Adipose tissue (tissue), 3 donors: ENCODE results near the gene RBMS1. TPM values are rescaled to one million over a fixed set of nuclear protein-coding genes. Genes with fewer than 3 reads are reported as not detected.

Experiments
- H3K27ac ChIP-seq: one replicate; pipeline ENCODE4 v1.5.1; 2013; ENCODE audit warnings: low read depth, low read length
- WGBS, 3 donors: extraction: QIAGEN DNeasy Blood & Tissue Kit; methylation state at CpG; one replicate each; pipeline ENCODE4 v1.1.7; 2013; 5-methylcytosine and 5-hydroxymethylcytosine counted together
- polyA plus RNA-seq, 3 donors: library from polyadenylated mRNA; stranded (reverse); fragments of 200-250 nt; gene quantifications; one replicate each; pipeline ENCODE4 v1.2.3, GENCODE V29; 2013
- donor health status: healthy with polysubstance abuse.
- donor health status: Bipolar disorder and iron deficiency.
- donor health status: healthy.

The RBMS1 gene
- polyA plus RNA-seq, 3 donors: 8.5 to 75.7 (median 67.0) TPM

GRCh38 chr2:160308915-160309314, 184.7 kb downstream of the RBMS1 start:
- 91 to 96% (median 92%) methylated on average over 5 of the region's 5 CpGs for WGBS, 3 donors
- H3K27ac ChIP-seq: no peak overlapping the region

GRCh38 chr2:160308476-160308875, 185.1 kb downstream of the RBMS1 start:
- no peak overlapping the region for H3K27ac ChIP-seq
- WGBS, 3 donors: 97 to 98% (median 97%) methylated on average over 3 of the region's 3 CpGs

- no peak overlapping the region for H3K27ac ChIP-seq
- WGBS, 3 donors: 67 to 85% (median 67%) methylated on average over 10 of the region's 10 CpGs
These were observed 186.6 kb downstream of the RBMS1 start for GRCh38 chr2:160306985-160307384.

- 69 to 95% (median 74%) methylated on average over 4 of the region's 4 CpGs for WGBS, 3 donors
- H3K27ac ChIP-seq: no peak overlapping the region
These were observed 188.4 kb downstream of the RBMS1 start for GRCh38 chr2:160305081-160305750.

- WGBS, 3 donors: 80 to 89% (median 87%) methylated on average over 3 of the region's 3 CpGs
- no peak overlapping the region for H3K27ac ChIP-seq
These were observed 190.1 kb downstream of the RBMS1 start for GRCh38 chr2:160303527-160303926.

GRCh38 chr2:160303076-160303475, 190.5 kb downstream of the RBMS1 start:
- 77 to 83% (median 79%) methylated on average over 2 of the region's 2 CpGs for WGBS, 3 donors
- no peak overlapping the region for H3K27ac ChIP-seq

GRCh38 chr2:160301420-160301819, 192.2 kb downstream of the RBMS1 start:
- H3K27ac ChIP-seq: no peak overlapping the region
- WGBS, 3 donors: 86 to 90% (median 88%) methylated on average over 2 of the region's 2 CpGs

- WGBS, 3 donors: 83 to 86% (median 85%) methylated on average over 1 of the region's 1 CpG
- no peak overlapping the region for H3K27ac ChIP-seq
These were observed 193.4 kb downstream of the RBMS1 start for GRCh38 chr2:160300203-160300602.

GRCh38 chr2:160299540-160299939, 194.1 kb downstream of the RBMS1 start:
- 73 to 94% (median 76%) methylated on average over 3 of the region's 3 CpGs for WGBS, 3 donors
- no peak overlapping the region for H3K27ac ChIP-seq

- WGBS, 3 donors: 94 to 100% (median 100%) methylated on average over 1 of the region's 1 CpG
These were observed 194.6 kb downstream of the RBMS1 start for GRCh38 chr2:160298960-160299359.

GRCh38 chr2:160295519-160296207, 197.9 kb downstream of the RBMS1 start:
- WGBS, 3 donors: 88 to 91% (median 91%) methylated on average over 7 of the region's 7 CpGs
- no peak overlapping the region for H3K27ac ChIP-seq

More at GRCh38 chr2:160298960-160299359, 194.6 kb downstream of the RBMS1 start:
- H3K27ac ChIP-seq: no peak overlapping the region

GRCh38 chr2:160294889-160295288, 198.7 kb downstream of the RBMS1 start:
- H3K27ac ChIP-seq: no peak overlapping the region

GRCh38 chr2:160294339-160294803, 199.2 kb downstream of the RBMS1 start:
- peak overlapping the region; percentile 6 for H3K27ac ChIP-seq
- 22 to 77% (median 23%) methylated on average over 5 of the region's 5 CpGs for WGBS, 3 donors

- 83 to 88% (median 86%) methylated on average over 6 of the region's 6 CpGs for WGBS, 3 donors
- no peak overlapping the region for H3K27ac ChIP-seq
These were observed 200.1 kb downstream of the RBMS1 start for GRCh38 chr2:160293391-160294091.

GRCh38 chr2:160292225-160292624, 201.4 kb downstream of the RBMS1 start:
- 83 to 94% (median 85%) methylated on average over 1 of the region's 1 CpG for WGBS, 3 donors
- no peak overlapping the region for H3K27ac ChIP-seq

- WGBS, 3 donors: 71 to 78% (median 76%) methylated on average over 4 of the region's 4 CpGs
- H3K27ac ChIP-seq: no peak overlapping the region
These were observed 202.2 kb downstream of the RBMS1 start for GRCh38 chr2:160291382-160291781.

GRCh38 chr2:160290598-160290997, 203.0 kb downstream of the RBMS1 start:
- 91 to 95% (median 94%) methylated on average over 3 of the region's 3 CpGs for WGBS, 3 donors
- H3K27ac ChIP-seq: peak overlapping the region; percentile 42

GRCh38 chr2:160289831-160290230, 203.8 kb downstream of the RBMS1 start:
- H3K27ac ChIP-seq: no peak overlapping the region
- 59 to 95% (median 67%) methylated on average over 3 of the region's 3 CpGs for WGBS, 3 donors

GRCh38 chr2:160289126-160289525, 204.5 kb downstream of the RBMS1 start:
- H3K27ac ChIP-seq: no peak overlapping the region
- 33 to 87% (median 44%) methylated on average over 1 of the region's 1 CpG for WGBS, 3 donors
